AG09309 (cell line): Measurements from ENCODE around the gene MBNL1.

ENCODE experiments used
- DNase-seq: peaks from one replicate; pipeline ENCODE4 v3.0.0-alpha.2; 2010; ENCODE audit warnings: low read depth
- H3K4me3 ChIP-seq: 2 replicates; pipeline ENCODE4 v1.5.1; 2011; ENCODE audit warnings: mild to moderate bottlenecking, low read depth, low read length, moderate library complexity; ENCODE audit not compliant: control insufficient read depth
- CTCF ChIP-seq: IDR thresholded peaks from 2 replicates; pipeline ENCODE4 v1.5.1; 2011; ENCODE audit warnings: mild to moderate bottlenecking, low read depth, low read length, inconsistent platforms; ENCODE audit not compliant: insufficient read depth, control insufficient read depth; ENCODE audit errors: missing control alignments

MBNL1 gene

GRCh38 chr3:152416808-152417580, 148.3 kb downstream of the MBNL1 start:
- no peak overlapping the region for H3K4me3 ChIP-seq
- no peak for TF ChIP-seq CTCF
- no peak for DNase-seq

GRCh38 chr3:152419748-152420147, 151.0 kb downstream of the MBNL1 start:
- no peak overlapping the region for H3K4me3 ChIP-seq
- TF ChIP-seq CTCF = no peak
- no peak for DNase-seq

GRCh38 chr3:152421162-152421561, 152.4 kb downstream of the MBNL1 start:
- no peak for TF ChIP-seq CTCF
- DNase-seq = no peak
- no peak overlapping the region for H3K4me3 ChIP-seq

GRCh38 chr3:152426393-152426792, 157.7 kb downstream of the MBNL1 start:
- no peak overlapping the region for H3K4me3 ChIP-seq
- TF ChIP-seq CTCF = no peak
- no peak for DNase-seq

- no peak for DNase-seq
- no peak for TF ChIP-seq CTCF
Measured at GRCh38 chr3:152428577-152428976, 159.8 kb downstream of the MBNL1 start.

GRCh38 chr3:152430223-152431002, 161.7 kb downstream of the MBNL1 start:
- H3K4me3 ChIP-seq = no peak overlapping the region
- no peak for DNase-seq
- no peak for TF ChIP-seq CTCF

More at GRCh38 chr3:152428577-152428976, 159.8 kb downstream of the MBNL1 start:
- no peak overlapping the region for H3K4me3 ChIP-seq
